GM19025 (cell line): ENCODE results near the gene CNR2.
"Not testable (repeated sequence)": the region's sequence is repeated elsewhere in the genome, so short reads cannot be mapped to it uniquely, and the experiment has no call there.

Source experiments
- ATAC-seq: cut with Tn5 transposase; IDR thresholded peaks from one replicate; pipeline ENCODE4 v1.9.1; 2021; ENCODE audit warnings: mild to moderate bottlenecking, low read depth, moderate library complexity; ENCODE audit not compliant: unreplicated experiment

Gene CNR2

DNA sequence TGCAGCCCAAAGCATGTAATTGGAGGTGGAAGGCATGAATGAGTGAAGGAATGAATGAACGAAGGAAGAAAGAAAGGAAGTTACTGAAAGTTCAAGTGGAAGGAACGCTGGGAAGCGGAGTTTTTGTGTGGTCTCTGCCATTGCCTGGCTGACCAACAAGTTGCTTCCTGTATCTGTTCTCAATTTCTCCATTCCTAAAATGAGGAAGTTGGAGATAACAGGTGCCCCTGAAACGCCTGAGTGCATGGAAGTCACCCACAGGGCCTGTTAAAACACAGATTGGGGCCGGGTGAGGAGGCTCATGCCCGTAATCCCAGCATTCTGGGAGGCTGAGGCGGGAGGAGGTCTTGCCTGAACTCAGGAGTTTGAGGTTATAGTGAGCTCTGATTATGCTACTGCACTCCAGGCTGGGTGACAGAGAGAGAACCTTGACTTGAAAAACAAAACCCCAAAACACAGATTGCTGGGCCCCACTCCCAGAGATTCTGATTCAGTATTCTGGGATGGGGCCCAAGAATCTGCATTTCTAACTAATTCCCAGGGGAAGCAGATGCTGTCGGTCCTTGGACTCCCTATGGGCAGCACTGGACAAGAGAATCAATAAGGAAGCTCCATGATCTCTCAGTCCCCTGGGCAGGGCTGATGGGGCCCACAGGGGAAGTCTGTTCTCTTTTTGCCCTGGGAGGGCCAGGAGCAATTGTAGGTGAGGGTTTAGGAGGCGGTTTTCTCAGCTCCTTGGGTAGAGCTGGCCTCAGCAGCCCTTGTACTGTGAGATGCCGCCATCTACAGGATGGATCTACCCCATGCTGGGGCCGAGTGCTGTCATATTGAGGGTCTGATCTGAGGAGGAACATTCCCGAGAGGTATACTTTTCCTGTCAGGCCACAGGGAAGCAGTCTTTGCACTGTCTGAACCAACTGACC lies 3.3 kb upstream of the CNR2 start:
- ATAC-seq, result peak; percentile 58

DNA sequence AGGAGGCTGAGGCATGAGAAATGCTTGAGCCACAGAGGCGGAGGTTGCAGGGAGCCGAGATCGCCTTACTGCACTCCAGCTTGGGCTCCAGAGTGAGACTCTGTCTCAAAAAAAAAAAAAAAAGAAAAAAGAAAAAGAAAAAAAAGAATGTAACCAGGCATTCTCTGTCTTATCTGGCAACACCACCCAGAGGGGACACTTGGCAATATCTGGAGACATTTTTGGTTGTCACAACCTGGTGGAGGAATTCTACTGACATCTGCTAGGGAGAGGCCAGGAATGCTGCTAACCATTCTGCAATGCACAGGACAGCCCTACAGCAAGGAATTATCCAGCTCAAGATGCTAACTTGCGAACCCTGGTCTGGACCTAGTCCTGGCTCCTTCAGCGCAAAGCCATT lies 2.3 kb upstream of the CNR2 start:
- ATAC-seq, result no peak

DNA sequence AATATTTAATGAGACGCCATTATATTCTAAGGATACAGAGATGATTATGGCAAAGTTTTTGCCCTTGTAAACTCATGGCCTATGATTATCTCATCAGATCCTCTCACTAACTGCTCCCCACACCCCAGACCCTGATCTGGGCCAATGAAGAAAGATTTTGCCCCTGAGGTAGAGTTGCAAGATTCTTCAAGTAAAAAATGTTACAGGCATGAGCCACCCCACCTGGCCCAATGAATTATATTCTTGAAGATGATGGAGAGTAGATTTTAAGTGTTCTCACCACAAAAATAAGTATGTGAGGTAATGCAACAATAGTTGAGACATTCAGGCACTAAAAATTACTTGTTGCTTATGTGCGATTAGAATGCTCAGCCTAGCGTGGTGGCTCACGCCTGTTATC lies 1.8 kb upstream of the CNR2 start:
- ATAC-seq, result no peak

DNA sequence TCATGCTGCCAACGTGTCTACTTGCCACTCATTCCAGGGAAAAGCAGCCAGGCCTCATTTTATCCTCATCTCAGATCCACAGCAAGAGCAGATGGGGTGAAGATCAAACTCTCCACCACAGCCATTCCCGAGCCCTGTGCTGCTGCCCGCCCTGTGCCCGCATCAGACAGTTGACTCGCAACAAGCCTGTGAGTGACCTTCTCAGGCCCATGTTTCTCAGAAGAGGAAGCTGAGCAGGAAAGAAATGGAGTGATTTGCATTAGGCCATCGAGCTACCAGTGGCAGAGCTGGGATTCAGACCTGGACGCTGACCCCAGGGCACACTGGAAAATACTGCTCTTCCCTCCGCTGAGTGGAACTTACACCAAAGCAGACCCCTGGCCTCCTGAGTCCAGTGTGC lies 1.2 kb downstream of the CNR2 start:
- no peak for ATAC-seq

DNA sequence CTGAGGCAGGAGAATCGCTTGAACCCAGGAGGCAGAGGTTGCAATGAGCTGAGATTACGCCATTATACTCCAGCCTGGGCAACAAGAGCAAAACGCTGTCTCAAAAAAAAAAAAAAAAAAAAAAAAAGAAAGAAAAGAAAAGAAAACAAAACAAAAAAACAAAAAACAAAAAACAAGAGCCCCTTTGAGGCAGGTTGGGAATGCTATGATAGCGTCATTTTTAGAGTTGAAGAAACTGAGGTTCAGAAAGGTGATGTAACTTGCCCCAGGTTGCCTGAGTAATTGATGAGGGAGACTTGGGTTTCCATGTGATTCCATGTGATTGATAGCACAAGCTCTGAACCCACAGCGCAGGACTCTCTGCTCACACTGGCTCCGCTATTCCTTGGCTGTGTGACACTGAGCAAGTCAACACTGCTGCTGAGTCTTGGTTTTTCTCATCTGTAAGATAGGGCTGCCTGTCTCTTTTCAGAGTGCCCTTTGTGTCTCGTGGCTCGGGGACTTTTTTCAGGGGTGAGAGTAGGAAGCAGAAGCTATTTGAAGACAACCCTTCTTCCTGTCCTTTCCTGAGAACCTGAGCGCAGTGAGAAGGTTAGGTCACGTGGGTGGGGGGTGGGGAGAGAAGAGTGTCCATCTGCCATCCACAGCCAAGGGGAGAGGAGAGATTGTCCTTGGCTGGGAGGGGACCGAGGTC lies 2.5 kb downstream of the CNR2 start:
- no peak for ATAC-seq

DNA sequence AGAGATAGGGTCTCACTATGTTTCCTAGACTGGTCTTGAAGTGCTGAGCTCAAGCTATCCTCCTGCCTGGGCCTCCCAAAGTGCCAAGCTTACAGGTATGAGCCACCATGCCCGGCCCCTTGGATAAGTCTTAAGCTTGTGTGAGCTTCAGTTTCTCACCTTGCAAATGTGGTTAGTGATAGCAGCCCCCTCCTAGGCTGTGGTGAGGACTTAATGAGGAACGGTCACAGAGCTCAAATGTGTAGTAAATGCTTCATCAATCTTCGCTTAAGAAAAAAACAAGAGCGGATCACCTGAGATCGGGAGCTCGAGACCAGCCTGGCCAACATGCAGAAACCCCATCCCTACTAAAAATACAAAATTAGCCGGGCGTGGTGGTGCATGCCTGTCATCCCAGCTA lies 3.0 kb downstream of the CNR2 start:
- no peak for ATAC-seq

DNA sequence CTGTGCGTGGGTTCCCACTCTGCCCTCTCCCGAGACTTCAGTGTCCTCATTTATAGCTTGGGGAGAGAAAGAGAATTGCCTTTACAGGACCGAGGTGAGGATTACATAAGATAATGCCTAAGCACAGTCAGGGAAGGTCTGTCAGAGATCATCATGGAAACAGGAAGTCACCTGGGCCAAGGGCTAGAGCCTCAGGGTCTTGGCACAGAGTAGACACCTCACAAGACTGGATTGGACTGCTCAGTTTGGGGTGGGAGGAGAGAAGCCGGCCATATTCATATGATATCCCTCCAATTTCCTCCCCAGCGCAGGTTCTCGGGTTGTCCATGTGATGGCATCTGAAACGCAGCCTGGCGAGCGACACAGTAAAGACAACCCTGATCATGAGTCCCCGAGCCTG lies 3.8 kb downstream of the CNR2 start:
- no peak for ATAC-seq

DNA sequence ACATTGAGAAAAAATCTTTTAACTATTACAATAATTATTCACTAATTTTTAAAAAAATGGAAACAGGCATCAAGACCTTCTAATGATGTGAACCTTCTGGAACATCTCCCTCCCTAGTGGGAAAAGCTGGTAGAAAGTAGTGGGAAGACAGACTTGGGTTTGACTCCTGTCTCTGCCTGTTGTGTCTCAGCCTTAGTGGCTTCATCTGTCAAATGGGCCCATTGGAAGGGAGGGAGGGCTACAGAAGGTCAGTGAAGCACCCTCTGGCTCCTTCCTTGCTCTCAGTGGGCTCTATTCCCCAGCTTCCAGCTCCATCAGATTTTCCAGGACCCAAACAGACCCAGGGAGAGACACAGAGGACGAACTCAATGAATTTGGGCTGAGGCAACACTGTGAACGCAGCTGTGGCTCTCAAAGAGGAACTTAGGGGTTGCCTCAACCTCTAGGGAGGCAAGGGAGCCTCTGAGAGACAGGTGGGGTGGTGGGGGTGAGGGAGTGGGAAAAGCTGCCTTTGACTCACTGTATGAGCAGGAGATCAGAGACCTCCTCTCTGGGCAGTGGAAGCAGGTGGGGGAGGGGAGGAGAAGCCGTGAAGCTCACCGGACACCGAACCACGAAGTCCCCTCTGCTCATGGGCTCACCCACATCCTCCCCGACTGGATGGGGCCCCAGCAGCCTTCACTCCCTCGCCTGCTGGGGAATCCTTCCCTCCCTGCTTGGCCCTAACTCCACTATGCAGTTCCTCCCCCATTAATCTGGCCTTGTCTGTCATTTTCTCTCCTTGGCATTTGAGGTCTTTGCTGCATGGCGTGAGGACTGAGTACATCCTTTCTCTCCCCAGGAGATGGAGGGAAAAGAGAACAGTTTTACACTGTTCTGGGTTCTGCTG lies 4.5 kb downstream of the CNR2 start:
- no peak for ATAC-seq

DNA sequence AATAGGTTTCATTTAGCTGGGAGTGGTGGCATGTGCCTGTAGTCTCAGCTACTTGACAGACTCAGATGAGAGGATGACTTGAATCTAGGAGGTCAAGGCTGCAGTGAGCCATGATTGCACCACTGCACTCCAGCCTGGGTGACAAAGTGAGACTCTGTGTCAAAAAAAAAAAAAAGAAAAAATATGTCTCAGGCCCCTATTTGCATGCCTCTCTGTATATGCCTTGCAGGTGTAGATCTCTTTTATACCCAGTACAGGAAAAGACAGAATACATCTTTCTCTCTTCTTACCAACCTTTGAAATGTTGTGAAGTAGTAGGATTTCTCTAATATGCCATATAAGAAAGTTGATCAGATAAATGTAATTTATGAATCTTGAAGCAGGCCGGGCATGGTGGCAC lies 6.4 kb downstream of the CNR2 start:
- ATAC-seq, result no peak

DNA sequence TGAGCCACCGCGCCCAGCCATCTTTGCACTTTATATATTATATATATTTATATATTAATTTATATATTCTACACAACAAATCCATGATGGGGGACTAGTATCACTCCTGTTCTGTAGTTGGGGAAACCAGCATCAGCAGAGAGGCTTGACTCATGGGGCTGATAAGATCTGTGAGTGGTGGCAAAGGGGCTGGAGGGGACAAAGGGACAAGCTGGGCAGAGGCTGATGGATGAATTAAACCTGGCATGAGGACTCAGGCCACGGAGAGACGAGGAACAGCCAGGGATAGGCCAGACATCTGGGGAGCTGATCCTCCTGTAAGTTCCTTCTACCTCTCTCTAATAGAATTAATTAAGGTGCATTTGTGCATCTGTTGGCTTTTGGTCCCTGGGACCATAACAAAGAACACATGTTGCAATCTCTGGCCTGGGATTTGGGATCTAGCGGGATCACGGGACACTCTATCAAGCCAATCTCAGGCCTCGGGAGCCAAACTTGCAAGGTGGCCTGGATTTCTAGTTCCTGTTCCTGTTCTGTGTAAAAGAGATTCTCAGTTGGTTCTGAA lies 7.6 kb downstream of the CNR2 start:
- ATAC-seq, result no peak

DNA sequence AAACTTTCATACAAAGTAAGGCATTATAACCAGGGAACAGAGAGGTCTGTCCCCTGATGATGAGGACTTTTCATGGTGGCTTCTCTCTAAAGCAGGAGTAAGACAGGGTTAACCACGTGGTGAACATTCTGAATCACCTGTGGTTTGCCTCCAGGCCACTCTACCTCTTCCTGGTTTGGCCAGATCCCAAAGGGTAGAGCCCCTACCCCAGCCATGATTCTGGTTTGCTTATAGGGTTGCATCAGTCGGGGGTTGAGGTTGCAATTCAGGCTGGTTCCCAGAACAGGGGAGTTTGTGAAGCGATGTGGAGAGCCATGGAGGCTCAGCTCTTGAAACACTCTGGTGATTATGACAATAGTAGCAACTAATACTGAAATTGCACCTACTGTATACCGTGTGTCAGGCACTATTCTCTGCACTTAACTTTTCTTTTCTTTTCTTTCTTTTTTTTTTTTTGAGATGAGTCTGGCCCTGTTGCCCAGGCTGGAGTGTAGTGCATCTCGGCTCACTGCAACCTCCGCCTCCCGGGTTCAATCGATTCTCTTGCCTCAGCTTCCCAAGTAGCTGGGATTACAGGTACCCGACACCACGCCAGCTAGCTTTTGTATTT lies 8.3 kb downstream of the CNR2 start:
- ATAC-seq, result no peak

DNA sequence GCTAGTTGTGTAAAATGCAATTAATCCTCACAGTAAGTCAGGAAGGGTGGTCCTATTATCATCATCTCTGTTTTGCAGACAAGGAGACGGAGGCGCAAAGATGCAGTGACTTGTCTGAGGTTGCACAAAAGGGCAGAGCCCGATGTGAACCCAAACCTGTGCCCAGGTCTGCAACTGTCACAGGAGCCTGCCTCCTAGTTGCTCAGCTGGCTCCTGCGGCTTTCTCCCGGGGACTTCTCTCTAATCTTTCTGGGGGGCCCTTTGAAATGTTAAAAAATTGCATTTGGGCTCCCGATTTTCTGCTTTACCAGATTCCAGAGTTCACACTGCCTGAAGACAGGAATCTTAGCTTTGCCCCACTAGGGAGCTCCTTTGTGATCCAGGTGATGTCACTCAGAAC lies 9.4 kb downstream of the CNR2 start:
- ATAC-seq, result no peak

DNA sequence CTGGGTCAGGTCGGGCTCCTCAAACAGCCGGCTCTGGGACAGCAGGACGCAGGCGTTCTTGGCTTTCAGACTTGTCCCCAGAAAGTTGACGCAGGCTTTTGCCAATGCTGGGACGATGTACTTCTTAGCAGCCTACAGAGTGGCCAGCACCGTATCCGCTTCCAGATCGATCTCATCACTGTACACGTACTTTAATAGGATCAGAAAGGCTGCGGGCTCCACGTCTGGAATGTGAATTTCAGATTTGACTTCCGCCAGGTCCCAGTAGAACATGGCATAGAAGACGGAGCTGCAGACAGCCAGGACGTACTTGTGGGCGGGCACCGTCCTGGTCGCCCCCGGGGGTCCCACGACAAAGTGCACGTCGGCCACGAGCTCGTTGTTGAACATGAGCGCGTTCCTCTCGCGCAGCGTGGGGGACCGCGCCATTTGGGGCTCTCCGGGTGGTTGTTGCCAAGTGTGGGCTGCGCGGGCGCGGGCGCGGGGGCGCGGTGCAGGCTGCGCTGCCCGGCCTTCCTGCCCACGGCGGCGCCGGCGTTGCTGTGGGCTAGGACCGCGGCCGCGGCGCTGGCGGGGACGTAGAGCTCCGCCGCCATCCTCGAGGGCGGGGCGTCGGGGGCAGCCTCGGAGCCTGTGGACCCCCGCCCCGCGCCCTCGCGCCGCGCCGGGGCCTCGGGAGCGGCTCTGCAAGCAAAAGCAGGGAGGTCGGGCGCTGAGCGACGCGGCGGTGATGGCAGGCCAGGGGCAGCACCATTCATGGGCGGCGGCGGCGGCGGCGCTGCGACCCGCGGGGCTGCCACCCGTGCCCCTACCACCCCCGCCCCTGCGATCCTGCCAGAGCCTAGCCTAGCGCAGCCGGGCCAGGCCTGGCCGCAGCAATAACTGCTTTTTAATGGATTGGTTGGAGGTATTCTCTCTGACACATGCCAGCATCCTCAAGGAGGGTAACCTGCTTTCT lies 10.6 kb downstream of the CNR2 start:
- ATAC-seq, result no peak

DNA sequence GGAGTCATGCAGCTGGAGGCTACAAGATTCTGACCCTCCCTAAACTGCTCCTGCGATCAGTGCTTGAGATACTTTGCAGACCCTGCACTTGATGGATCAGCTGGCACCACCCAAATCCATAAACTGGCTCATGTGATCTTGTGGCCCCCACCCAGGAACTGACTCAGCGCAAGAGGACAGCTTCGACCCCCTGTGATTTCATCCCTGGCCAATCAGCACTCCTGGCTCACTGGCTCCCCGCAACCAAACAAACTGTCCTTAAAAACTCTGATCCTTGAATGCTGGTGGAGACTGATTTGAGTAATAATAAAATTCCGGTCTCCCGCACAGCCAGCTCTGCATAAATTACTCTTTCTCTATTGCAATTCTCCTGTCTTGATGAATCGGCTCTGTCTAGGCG lies 13.1 kb downstream of the CNR2 start:
- ATAC-seq, result not testable (repeated sequence)

DNA sequence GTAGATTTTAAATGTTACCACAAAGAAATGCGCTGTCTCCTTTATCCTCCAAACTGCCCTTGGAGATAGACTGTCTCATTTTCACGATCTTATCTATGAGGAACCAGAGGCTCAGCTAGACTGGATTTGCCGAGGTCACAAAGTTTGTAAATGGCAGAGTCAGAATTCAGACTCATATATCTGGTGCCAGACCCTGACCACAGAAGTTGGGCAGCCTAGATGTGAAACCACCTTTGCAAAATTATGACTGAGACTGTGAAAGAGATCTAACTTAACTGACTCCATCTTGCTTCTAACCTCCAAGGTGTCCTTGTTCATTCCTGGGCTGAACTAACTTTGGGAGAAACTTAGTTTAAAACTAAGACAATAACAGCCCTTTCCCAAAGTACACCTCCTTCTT lies 14.1 kb downstream of the CNR2 start:
- no peak for ATAC-seq

DNA sequence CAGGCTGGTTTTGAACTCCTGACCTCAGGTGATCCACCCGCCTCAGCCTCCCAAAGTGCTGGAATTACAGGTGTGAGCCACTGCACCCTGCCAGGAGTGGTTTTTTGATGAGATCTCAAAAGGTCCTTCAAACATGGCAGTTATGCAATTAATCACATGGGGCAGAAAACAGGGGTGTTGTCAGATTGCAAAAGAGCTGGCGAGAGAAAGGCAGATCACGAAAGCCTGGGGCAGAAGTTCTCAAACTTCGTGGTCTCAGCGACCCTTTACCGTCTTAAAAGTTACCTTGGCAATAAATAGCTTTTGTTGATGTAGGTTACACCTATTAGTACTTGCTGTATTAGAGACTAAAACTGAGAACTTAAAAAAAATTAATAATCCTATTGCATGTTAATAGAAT lies 16.1 kb downstream of the CNR2 start:
- ATAC-seq, result no peak

DNA sequence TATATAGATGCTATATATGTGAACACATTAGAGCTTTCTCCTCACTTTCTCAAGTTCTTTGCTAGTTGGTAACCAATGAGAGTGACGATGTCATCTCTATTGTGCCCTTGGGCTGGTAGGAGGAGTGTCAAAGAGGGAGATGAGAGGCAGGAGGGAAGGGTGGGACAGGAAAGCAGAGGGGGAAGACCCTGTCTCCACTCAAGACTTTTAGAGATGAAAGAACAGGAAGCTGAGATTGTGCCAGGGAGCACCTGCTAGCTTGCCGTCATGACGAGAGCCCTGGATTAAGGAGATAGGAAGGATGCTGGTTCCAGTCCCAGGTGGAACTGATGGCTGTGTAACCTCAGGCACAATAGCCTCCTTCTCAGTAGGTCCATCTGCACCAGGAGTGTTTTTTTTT lies 16.7 kb downstream of the CNR2 start:
- no peak for ATAC-seq

DNA sequence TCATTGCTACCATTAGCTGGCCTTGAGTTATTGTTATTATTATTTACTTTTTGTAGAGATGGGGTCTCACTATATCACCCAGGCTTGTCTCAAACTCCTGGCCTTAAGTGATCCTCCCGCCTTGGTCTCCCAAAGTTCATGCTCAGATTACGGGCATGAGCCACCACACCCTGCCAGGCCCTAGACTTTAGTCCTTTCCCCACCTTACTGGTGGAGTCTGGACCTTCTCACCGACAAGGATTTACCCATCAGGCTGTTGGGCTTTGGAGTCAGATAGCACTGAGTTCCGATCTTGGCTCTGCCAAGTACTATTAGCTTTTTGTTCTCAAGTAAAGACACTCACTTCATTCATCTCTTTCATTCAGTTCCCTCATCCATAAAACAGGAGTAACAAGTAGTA lies 17.2 kb downstream of the CNR2 start:
- no peak for ATAC-seq

DNA sequence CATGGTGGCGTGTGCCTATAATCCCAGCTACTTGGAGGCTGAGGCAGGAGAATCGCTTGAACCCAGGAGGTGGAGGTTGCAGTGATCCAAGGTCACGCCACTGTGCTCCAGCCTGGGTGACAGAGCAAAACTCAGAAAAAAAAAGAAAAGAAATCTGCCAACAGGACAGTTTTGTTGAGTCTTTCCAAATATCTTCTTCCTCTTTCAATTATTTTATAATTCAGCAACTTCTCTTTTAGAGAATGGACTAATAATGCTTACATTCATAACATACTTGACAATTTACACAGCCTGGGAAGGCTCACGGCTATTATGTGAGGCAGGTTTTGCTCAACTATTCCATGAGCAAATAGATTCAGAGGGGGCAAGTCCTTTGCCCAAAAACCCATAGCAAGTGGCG lies 18.1 kb downstream of the CNR2 start:
- no peak for ATAC-seq
